Measurements from ENCODE around the gene GSAP.

The GSAP gene

DNA sequence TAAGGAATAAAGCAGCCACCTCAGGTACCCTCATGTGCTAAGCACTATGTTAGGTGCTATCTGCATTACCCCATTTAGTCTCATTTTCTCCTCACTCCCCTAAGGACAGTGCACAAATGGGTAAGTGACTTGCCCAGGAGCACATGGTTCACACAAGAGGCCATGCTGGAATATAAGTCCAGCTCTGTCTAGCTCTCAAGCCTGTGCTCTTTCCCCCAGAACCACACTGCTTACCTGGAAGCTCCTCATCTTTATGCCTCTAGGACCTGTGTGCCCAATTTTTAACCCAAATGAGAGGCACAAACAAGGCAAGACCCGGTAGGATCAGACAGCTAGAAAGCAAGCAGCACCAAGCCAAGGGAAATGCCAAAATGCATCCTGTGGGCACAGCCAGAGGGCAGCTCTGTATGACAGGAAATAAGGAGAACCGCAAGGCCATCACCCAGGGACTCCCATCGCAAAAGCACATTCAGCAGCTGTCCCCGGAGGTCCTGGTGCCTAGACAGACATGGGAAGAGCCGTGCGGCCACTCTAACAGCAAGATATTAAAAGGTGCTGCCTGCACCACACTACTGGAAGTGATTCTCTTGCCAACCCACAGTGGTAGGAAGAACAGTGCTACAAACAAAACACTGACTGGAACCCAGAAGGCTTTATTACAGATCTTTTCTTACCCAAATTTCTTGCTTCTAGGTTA lies 88.1 kb downstream of the GSAP start:
- DNase-seq (ENCODE audit: low spot score) (no peak), ATAC-seq (ENCODE audit: low read depth) (no peak)
- Histone ChIP-seq H3K9me3 (ENCODE audit: severe bottlenecking) (no peaks in the 10 kb centered on the region), H3K36me3 (ENCODE audit: low read depth) (no peaks in the 10 kb centered on the region), H3K27ac (ENCODE audit: poor library complexity, severe bottlenecking) (no peak overlapping the region), H3K4me1 (ENCODE audit: insufficient read depth, poor library complexity, severe bottlenecking) (peaks cover 39% of the 10 kb centered on the region), H3K4me3 (ENCODE audit: severe bottlenecking) (no peak overlapping the region), H3K27me3 (ENCODE audit: insufficient read depth, poor library complexity, severe bottlenecking) (no peaks in the 10 kb centered on the region)
- TF ChIP-seq, protein P1, sequence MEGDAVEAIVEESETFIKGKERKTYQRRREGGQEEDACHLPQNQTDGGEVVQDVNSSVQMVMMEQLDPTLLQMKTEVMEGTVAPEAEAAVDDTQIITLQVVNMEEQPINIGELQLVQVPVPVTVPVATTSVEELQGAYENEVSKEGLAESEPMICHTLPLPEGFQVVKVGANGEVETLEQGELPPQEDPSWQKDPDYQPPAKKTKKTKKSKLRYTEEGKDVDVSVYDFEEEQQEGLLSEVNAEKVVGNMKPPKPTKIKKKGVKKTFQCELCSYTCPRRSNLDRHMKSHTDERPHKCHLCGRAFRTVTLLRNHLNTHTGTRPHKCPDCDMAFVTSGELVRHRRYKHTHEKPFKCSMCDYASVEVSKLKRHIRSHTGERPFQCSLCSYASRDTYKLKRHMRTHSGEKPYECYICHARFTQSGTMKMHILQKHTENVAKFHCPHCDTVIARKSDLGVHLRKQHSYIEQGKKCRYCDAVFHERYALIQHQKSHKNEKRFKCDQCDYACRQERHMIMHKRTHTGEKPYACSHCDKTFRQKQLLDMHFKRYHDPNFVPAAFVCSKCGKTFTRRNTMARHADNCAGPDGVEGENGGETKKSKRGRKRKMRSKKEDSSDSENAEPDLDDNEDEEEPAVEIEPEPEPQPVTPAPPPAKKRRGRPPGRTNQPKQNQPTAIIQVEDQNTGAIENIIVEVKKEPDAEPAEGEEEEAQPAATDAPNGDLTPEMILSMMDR (IDR thresholded peaks at IDR 0.05; ENCODE audit: poor library complexity, severe bottlenecking) = no peak

DNA sequence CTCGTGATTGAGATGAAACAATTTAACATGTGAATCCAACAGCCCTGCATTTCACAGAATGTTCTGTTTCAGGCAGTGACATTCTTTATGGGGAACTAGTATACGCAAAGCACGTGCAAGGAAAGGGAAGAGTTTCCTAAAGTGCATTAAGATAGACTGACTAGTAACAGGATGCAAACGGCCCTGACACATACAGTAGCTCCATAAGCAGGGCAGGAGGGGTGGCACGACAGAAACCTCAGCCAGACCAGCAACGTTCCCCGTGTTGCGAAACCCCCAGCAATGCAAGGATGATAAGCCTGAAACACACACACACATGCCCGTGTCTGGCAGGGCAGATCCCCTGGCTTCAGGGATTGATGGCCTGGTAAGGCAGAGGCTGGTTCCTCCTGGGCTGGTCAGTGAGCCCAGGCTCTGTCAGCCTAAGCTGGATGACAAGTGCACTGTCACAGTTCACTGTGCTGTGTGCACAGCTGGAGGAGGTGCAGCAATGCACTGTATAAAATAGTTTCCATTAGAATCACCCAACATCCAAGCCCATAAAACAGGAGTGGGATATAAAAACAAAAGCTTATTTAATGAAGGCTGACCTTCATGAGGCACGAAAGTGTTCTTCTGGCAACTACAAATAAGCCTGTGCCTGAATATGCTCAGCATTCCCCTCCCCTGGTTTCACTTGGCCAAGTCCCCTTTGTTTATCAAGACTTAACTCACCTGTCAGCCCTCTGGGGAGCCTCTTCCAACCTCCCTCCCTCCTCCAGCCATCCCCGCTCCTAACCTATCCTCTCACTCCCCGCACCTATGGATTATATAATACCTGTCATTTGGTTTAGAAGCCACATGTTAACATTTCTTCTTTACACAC lies 88.8 kb downstream of the GSAP start:
- TF ChIP-seq, protein P1 (IDR thresholded peaks at IDR 0.05; ENCODE audit: poor library complexity, severe bottlenecking) = no peak
- peak; percentile 85 for ATAC-seq (ENCODE audit: low read depth)
- DNase-seq (ENCODE audit: low spot score) = peak; percentile 89
- Histone ChIP-seq H3K4me1 (ENCODE audit: insufficient read depth, poor library complexity, severe bottlenecking) (peaks cover 39% of the 10 kb centered on the region), H3K27ac (ENCODE audit: poor library complexity, severe bottlenecking) (no peak overlapping the region), H3K27me3 (ENCODE audit: insufficient read depth, poor library complexity, severe bottlenecking) (no peaks in the 10 kb centered on the region), H3K9me3 (ENCODE audit: severe bottlenecking) (no peaks in the 10 kb centered on the region), H3K36me3 (ENCODE audit: low read depth) (no peaks in the 10 kb centered on the region), H3K4me3 (ENCODE audit: severe bottlenecking) (no peak overlapping the region)

DNA sequence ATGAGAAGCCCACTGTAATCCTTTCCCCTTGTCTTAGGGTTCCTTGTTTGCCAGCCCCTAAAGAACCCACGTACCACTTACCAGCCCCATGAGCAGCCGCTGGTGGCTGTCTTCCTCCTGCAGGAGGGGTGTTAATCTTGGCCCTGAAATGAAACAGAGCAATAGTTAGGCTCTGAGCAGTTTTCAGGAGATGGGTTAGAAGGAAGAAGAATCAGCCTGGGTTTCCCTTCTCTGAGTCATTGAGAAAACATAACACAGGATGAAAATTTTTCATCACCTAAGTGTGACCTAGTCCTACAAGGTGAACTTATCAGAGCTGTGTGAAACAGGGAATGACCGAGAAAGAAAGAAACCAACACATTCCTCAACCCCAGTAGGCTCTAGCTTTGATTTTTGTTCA lies 90.0 kb downstream of the GSAP start:
- H3K9me3 ChIP-seq (ENCODE audit: severe bottlenecking) = no peaks in the 10 kb centered on the region
- TF ChIP-seq, protein P1 (IDR thresholded peaks at IDR 0.05; ENCODE audit: poor library complexity, severe bottlenecking) = no peak
- no peak for DNase-seq (ENCODE audit: low spot score)

DNA sequence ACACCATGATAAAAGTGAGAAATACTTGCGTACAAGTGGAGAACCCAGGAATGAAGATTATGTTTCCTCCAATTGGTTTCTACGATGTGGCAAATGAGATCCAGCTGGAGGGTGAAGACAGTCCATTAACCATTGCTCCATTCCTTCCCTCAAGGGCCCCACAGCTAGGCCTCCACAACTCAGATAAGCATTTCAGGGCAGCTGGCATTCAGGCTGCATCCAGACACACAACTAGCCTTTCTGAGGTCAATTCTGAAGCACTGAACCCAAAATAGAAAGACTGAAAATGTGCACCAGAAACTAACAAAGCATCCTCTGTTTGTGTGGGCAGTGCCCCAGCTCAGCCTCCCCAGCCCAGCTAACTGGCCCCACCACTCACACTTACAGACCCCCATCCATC lies 94.8 kb downstream of the GSAP start:
- Histone ChIP-seq H3K27ac (ENCODE audit: poor library complexity, severe bottlenecking) (no peak overlapping the region), H3K36me3 (ENCODE audit: low read depth) (no peaks in the 10 kb centered on the region), H3K4me1 (ENCODE audit: insufficient read depth, poor library complexity, severe bottlenecking) (peaks cover 5% of the 10 kb centered on the region), H3K9me3 (ENCODE audit: severe bottlenecking) (no peaks in the 10 kb centered on the region), H3K27me3 (ENCODE audit: insufficient read depth, poor library complexity, severe bottlenecking) (no peaks in the 10 kb centered on the region), H3K4me3 (ENCODE audit: severe bottlenecking) (no peak overlapping the region)
- no peak for DNase-seq (ENCODE audit: low spot score)
- TF ChIP-seq, protein P1 (IDR thresholded peaks at IDR 0.05; ENCODE audit: poor library complexity, severe bottlenecking) = no peak
- no peak for ATAC-seq (ENCODE audit: low read depth)

More for the DNA sequence above, 90.0 kb downstream of the GSAP start:
- ATAC-seq (ENCODE audit: low read depth) = peak; percentile 51
- peak overlapping the region; percentile 5 for H3K27ac ChIP-seq (ENCODE audit: poor library complexity, severe bottlenecking)
- H3K4me3 ChIP-seq (ENCODE audit: severe bottlenecking) = no peak overlapping the region
- peaks cover 39% of the 10 kb centered on the region for H3K4me1 ChIP-seq (ENCODE audit: insufficient read depth, poor library complexity, severe bottlenecking)
- no peaks in the 10 kb centered on the region for H3K27me3 ChIP-seq (ENCODE audit: insufficient read depth, poor library complexity, severe bottlenecking)
- H3K36me3 ChIP-seq (ENCODE audit: low read depth) = no peaks in the 10 kb centered on the region

Data from RWPE2 (cell line).